ENCODE results near the gene EFCAB14.

Gene EFCAB14

DNA sequence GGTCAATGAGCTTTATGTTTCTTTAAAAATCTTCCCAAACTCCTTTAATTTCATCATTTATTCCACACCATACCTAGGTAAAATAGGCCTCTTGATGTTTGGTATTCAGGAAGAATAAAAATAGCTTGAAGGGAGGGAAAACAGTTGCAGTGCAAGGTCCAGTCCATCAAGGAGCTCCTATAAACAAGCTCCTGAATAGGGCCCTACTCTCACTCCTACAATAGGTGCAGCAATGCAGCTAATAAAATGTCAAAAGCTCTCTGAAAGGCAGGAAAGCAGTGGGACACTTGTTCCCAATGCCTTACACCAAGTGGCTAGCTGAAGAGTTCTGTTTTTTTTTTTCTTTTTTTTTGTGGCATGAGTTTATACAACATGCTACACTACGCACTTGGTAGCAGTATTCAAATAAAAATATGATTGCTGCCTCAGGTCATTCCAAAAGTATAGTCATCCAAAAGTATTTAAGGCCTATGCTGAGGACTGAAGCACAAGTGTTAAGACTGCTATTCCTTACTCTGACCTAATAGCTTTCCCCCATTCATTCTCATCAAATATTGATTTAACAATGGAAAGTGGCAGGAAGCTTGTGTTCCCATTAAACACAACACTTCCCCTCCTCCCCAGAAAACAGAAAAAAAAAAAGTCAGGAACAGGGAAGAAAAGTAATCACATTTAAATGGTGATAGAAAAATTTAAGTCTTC is 37.4 kb downstream of the EFCAB14 start:
- H3K27ac ChIP-seq (ENCODE audit: low read depth, low read length): no peak overlapping the region
- peaks cover 2% of the 10 kb centered on the region for H3K4me1 ChIP-seq (ENCODE audit: insufficient read depth, low read length)
- no peak overlapping the region for H3K4me3 ChIP-seq (ENCODE audit: low read depth in 1 of 2, low read length in 2 of 2)
- H3K9ac ChIP-seq (ENCODE audit: low read length): no peak overlapping the region
- peaks cover 79% of the 10 kb centered on the region for H3K36me3 ChIP-seq (ENCODE audit: insufficient read depth, low read length)
- no peaks in the 10 kb centered on the region for H3K27me3 ChIP-seq (ENCODE audit: control insufficient read depth in 1 of 2, insufficient read depth in 2 of 2, low read length in 2 of 2)
- H3K9me3 ChIP-seq (ENCODE audit: low read length): no peaks in the 10 kb centered on the region

DNA sequence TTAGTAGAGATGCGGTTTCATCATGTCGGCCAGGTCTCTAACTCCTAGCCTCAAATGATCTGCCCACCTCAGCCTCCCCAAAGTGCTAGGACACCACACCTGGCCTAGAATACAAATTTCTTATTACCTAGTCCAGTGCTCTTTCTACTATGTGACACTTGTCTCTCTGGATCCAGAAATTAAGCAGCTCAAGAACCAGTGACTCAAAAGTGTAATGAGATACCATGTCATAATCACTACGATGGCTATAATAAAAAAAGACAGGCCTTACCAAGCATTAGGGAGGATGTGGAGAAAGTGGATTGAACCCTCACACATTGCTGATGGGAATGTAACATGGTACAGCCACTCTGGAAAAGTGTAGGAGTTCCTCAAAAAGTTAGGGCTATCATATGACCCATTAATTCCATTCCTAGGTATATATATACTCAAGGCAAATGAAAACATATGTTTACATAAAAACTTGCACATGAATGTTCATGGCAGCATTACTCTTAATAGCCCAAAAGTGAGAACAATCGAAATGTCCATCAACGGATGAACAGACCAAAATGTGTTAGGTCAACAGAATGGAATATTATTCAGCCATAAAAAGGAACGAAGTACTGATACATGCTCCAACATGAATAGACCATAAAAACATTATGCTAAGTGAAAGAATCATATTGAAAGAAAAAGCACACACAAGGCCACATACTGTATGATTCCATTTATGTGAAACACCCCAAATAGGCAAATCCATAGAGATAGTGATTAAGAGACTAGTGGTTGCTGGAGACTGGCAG is 38.9 kb downstream of the EFCAB14 start:
- Histone ChIP-seq H3K4me3 (ENCODE audit: low read depth in 1 of 2, low read length in 2 of 2) (no peak overlapping the region), H3K9ac (ENCODE audit: low read length) (no peak overlapping the region), H3K27me3 (ENCODE audit: control insufficient read depth in 1 of 2, insufficient read depth in 2 of 2, low read length in 2 of 2) (no peaks in the 10 kb centered on the region), H3K27ac (ENCODE audit: low read depth, low read length) (no peak overlapping the region), H3K9me3 (ENCODE audit: low read length) (no peaks in the 10 kb centered on the region), H3K36me3 (ENCODE audit: insufficient read depth, low read length) (peaks cover 80% of the 10 kb centered on the region), H3K4me1 (ENCODE audit: insufficient read depth, low read length) (no peaks in the 10 kb centered on the region)

DNA sequence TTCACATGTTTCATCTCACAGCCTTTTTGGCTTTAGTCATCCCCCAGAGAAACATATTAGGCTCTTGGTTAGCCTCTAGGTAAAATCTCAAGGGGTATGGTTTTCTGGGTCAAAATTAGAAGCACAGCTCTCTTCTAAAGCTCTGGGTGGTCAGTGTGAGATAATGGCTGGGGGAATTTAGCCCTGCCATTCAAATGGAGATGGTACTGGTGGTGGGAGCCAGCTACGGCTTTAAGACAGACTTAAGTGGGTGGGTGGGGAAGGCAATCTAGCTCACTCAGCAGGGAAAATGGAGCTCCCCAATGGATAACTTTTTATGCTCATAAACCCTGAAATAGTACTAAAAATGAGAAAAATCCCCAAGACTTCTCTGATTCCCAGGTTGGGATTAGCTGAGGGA is 41.6 kb downstream of the EFCAB14 start:
- no peak overlapping the region for H3K9ac ChIP-seq (ENCODE audit: low read length)
- H3K27ac ChIP-seq (ENCODE audit: low read depth, low read length): no peak overlapping the region
- H3K9me3 ChIP-seq (ENCODE audit: low read length): no peaks in the 10 kb centered on the region
- peaks cover 56% of the 10 kb centered on the region for H3K36me3 ChIP-seq (ENCODE audit: insufficient read depth, low read length)
- H3K4me1 ChIP-seq (ENCODE audit: insufficient read depth, low read length): no peaks in the 10 kb centered on the region
- H3K4me3 ChIP-seq (ENCODE audit: low read depth in 1 of 2, low read length in 2 of 2): no peak overlapping the region
- H3K27me3 ChIP-seq (ENCODE audit: control insufficient read depth in 1 of 2, insufficient read depth in 2 of 2, low read length in 2 of 2): no peaks in the 10 kb centered on the region

DNA sequence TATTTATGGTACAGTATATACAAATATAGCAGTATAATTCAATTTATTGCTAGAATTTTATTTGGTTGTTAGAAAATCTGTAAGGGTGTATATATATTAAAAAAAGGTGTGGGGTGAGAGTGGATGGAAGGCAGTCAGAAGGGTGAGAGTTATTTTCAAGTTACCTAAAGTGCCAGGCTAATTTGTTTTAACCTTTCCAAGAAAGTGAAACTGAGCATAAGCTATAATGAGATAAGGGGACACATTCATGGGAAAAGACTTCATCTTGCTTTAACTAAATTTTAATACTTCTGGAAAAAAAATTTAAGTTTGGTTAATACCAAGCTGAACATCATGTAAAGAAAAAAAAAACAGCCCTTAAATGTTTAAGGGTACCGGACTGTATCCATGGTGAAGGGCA is 42.4 kb downstream of the EFCAB14 start:
- Histone ChIP-seq H3K4me3 (ENCODE audit: low read depth in 1 of 2, low read length in 2 of 2) (no peak overlapping the region), H3K9ac (ENCODE audit: low read length) (no peak overlapping the region), H3K27ac (ENCODE audit: low read depth, low read length) (no peak overlapping the region), H3K4me1 (ENCODE audit: insufficient read depth, low read length) (no peaks in the 10 kb centered on the region), H3K9me3 (ENCODE audit: low read length) (no peaks in the 10 kb centered on the region), H3K27me3 (ENCODE audit: control insufficient read depth in 1 of 2, insufficient read depth in 2 of 2, low read length in 2 of 2) (no peaks in the 10 kb centered on the region), H3K36me3 (ENCODE audit: insufficient read depth, low read length) (peaks cover 49% of the 10 kb centered on the region)

DNA sequence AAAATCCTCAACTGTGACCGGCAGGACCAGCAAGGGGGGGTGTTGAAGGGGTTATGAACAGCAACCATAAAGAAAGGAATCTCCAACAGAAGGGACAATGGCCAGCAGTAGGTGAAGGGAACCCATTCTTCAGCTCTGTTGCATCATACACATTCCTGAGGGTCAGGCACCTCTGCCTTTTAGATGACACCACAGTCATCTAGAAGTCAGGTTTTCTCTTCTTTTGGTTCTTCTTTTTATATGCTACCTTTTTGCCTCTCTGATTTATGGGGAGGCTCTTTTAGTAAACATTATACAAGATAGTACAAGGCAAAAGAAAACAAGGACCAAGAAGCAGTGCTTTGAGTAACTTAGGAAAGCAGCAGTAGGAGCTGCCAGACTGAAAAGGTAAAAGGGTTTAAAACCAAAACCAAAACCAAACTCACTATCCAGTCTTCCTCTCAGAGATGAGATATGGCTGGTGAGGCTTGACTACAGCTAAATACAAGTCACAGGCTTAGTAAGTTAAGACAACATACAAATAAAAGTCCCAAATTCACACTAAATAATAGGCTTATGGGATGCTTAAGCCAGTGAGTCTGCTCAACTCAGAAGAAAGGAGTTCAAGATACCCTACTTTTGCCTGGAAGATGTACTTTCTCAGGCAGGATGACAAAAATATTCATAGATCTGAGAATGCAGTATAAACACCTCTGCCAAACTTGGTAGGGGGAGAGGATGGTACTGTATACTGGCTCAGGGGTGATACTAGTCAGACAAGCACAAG is 43.2 kb downstream of the EFCAB14 start:
- Histone ChIP-seq H3K9ac (ENCODE audit: low read length) (no peak overlapping the region), H3K9me3 (ENCODE audit: low read length) (no peaks in the 10 kb centered on the region), H3K27me3 (ENCODE audit: control insufficient read depth in 1 of 2, insufficient read depth in 2 of 2, low read length in 2 of 2) (no peaks in the 10 kb centered on the region), H3K4me3 (ENCODE audit: low read depth in 1 of 2, low read length in 2 of 2) (no peak overlapping the region), H3K4me1 (ENCODE audit: insufficient read depth, low read length) (no peaks in the 10 kb centered on the region), H3K36me3 (ENCODE audit: insufficient read depth, low read length) (peaks cover 45% of the 10 kb centered on the region), H3K27ac (ENCODE audit: low read depth, low read length) (no peak overlapping the region)

DNA sequence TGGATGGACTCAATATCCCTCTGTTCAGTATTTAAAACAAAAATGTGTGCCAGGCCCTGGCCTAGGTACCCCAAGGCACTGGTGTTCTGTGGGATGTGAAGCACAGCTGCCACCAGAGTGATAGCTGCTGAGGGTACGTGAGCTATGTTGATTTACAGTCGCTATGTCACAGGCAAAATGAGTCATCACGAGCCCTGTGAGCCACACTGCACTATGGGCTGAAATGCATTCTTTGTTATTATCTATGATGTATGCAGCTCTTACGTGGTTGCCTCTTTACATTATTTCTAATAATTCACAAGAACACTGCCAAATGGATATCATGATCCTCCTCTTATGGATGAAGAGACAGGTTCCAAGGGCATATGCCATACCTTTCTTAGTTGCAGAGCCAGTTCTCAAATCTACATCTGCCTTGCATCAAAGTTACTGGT is 45.1 kb downstream of the EFCAB14 start:
- Histone ChIP-seq H3K27ac (ENCODE audit: low read depth, low read length) (no peak overlapping the region), H3K4me3 (ENCODE audit: low read depth in 1 of 2, low read length in 2 of 2) (no peak overlapping the region), H3K9ac (ENCODE audit: low read length) (no peak overlapping the region), H3K9me3 (ENCODE audit: low read length) (no peaks in the 10 kb centered on the region), H3K27me3 (ENCODE audit: control insufficient read depth in 1 of 2, insufficient read depth in 2 of 2, low read length in 2 of 2) (no peaks in the 10 kb centered on the region), H3K36me3 (ENCODE audit: insufficient read depth, low read length) (peaks cover 31% of the 10 kb centered on the region), H3K4me1 (ENCODE audit: insufficient read depth, low read length) (no peaks in the 10 kb centered on the region)

DNA sequence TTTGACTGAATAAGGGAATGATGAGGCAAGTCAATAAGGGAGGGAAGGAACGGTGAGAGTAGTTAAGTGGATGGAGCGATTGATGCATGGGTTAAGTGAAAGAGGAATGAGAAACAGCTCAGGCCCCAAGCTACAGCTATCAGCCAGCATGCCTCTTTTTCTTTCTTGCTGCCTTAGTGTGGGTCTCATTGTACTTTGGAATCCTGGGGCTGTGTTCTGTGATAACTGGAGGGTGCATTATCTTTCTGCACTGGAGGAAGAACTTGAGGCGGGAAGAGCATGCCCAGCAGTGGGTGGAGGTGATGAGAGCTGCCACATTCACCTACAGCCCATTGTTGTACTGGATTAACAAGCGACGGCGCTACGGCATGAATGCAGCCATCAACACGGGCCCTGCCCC is 46.2 kb downstream of the EFCAB14 start:
- Histone ChIP-seq H3K4me1 (ENCODE audit: insufficient read depth, low read length) (no peaks in the 10 kb centered on the region), H3K9ac (ENCODE audit: low read length) (no peak overlapping the region), H3K27me3 (ENCODE audit: control insufficient read depth in 1 of 2, insufficient read depth in 2 of 2, low read length in 2 of 2) (no peaks in the 10 kb centered on the region), H3K4me3 (ENCODE audit: low read depth in 1 of 2, low read length in 2 of 2) (no peak overlapping the region), H3K27ac (ENCODE audit: low read depth, low read length) (no peak overlapping the region), H3K9me3 (ENCODE audit: low read length) (no peaks in the 10 kb centered on the region), H3K36me3 (ENCODE audit: insufficient read depth, low read length) (peaks cover 25% of the 10 kb centered on the region)

DNA sequence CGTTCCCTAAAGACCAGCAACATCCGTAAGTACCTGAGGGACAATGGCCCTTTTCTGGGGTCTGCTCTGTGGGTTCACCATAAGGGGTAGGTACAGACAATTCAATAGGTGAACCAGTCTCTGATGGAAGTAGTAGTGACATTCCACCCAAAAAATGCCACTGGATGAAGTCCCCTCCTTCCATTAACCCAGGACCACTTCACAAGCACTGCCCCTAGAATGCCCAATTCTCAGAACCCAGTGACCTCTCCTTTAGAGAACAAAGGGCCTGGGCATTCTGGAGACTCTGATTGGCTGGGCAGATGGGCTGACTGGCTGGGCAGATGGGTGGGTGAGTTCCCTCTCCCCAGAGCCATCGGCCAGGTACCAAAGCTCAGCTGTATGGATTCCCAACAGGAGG is 47.4 kb downstream of the EFCAB14 start, which contains the start of gene TEX38:
TEX38 (plus strand) TSS at position 301 of the 400 bp plus-strand sequence; CDS start at position 382, 81 bp downstream.
- Histone ChIP-seq H3K27me3 (ENCODE audit: control insufficient read depth in 1 of 2, insufficient read depth in 2 of 2, low read length in 2 of 2) (no peaks in the 10 kb centered on the region), H3K36me3 (ENCODE audit: insufficient read depth, low read length) (peaks cover 15% of the 10 kb centered on the region), H3K9me3 (ENCODE audit: low read length) (no peaks in the 10 kb centered on the region), H3K9ac (ENCODE audit: low read length) (no peak within 1 kb of the TSS), H3K4me3 (ENCODE audit: low read depth in 1 of 2, low read length in 2 of 2) (no peak within 1 kb of the TSS), H3K4me1 (ENCODE audit: insufficient read depth, low read length) (peaks cover 10% of the 10 kb centered on the region), H3K27ac (ENCODE audit: low read depth, low read length) (no peak within 1 kb of the TSS)

DNA sequence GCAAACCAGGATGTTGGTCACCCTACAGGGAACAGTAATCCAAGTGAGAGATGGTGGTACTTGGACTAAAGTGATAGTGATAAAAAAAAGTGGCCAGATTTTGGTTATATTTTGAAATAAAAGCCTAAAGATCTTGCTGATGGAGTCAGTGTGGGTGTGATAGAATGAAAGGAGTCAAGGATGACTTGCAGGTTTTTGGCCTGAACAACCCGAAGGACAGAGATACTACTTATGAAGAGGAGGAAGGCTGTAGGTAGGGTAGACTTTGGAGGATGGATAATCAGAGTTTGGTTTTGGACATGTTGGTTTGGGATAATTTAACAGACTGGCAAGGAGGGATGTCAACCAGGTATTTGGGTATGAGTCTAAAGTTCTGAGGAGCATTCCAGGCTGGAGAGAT is 48.8 kb downstream of the EFCAB14 start:
- H3K4me1 ChIP-seq (ENCODE audit: insufficient read depth, low read length): peaks cover 22% of the 10 kb centered on the region
- H3K9me3 ChIP-seq (ENCODE audit: low read length): no peaks in the 10 kb centered on the region
- peaks cover 6% of the 10 kb centered on the region for H3K36me3 ChIP-seq (ENCODE audit: insufficient read depth, low read length)
- no peak overlapping the region for H3K4me3 ChIP-seq (ENCODE audit: low read depth in 1 of 2, low read length in 2 of 2)
- H3K9ac ChIP-seq (ENCODE audit: low read length): no peak overlapping the region
- H3K27ac ChIP-seq (ENCODE audit: low read depth, low read length): no peak overlapping the region
- H3K27me3 ChIP-seq (ENCODE audit: control insufficient read depth in 1 of 2, insufficient read depth in 2 of 2, low read length in 2 of 2): no peaks in the 10 kb centered on the region

DNA sequence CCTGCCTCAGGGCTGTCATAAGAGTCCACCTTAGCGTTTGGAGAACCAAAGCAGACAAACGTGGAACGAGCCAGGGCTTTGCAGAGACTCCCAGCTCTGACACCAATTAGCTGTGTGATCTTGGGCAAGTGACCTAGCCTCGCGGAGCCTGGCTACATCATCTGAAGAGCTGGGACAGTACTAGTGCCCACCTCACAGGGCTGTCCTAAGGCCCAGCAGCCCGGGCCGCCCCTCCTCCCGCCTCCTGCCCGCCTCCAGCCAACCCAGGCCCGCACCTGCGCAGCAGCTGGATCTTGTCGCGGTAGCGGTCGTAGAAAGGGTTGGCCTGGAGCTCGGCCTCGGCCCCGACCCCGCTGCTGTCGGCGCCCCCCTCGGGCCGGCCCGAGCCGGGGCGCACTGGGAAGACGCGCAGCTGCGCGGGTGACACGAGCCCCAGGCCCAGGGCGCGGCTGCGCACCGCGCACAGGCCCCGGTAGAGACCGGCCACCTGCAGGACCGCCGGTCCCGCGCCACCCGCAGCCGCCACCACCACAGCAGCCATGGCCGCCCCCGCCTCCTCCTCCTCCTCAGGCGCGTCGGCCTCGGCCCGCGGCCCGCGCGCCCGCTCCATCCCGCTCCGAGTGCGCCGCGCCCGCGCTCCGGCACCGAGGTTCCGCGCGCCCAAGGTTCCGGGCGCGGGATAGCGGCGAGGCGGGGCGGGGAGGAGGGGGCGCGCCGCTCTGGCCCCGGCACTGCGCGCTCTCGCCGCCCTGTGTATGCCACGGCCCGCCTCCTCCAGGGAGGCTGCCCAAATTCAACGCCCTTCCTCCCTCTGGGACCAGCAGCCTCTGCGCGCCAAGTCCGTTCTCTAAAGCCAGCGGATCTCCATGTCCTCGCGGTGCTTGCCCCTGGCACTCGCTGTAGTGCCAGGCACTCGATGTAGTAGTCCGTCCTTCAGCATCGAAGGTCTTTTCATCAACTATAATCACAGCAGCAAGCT is 50.8 kb downstream of the EFCAB14 start, which contains the start of gene ATPAF1:
ATPAF1 (minus strand) TSS at position 583 of the 979 bp plus-strand sequence; CDS start at position 541, 42 bp downstream.
- peaks cover 18% of the 10 kb centered on the region for H3K36me3 ChIP-seq (ENCODE audit: insufficient read depth, low read length)
- H3K4me3 ChIP-seq (ENCODE audit: low read depth in 1 of 2, low read length in 2 of 2): peak within 1 kb of the TSS; percentile 84 to 98
- no peaks in the 10 kb centered on the region for H3K9me3 ChIP-seq (ENCODE audit: low read length)
- peak within 1 kb of the TSS; percentile 83 for H3K9ac ChIP-seq (ENCODE audit: low read length)
- peak within 1 kb of the TSS; percentile 89 for H3K27ac ChIP-seq (ENCODE audit: low read depth, low read length)
- H3K4me1 ChIP-seq (ENCODE audit: insufficient read depth, low read length): peaks cover 22% of the 10 kb centered on the region
- no peaks in the 10 kb centered on the region for H3K27me3 ChIP-seq (ENCODE audit: control insufficient read depth in 1 of 2, insufficient read depth in 2 of 2, low read length in 2 of 2)
